ENCODE data around the gene A4GNT. TPM values are rescaled to one million over a fixed set of nuclear protein-coding genes. Genes with fewer than 3 reads are reported as not detected.
A peak's percentile ranks its signal among the peaks of the same experiment; 100 is the strongest.

A4GNT gene
- total RNA-seq, 8 experiments from 2014 or later, result 0.19 to 1.4 (median 0.40) TPM; not detected in 3

DNA sequence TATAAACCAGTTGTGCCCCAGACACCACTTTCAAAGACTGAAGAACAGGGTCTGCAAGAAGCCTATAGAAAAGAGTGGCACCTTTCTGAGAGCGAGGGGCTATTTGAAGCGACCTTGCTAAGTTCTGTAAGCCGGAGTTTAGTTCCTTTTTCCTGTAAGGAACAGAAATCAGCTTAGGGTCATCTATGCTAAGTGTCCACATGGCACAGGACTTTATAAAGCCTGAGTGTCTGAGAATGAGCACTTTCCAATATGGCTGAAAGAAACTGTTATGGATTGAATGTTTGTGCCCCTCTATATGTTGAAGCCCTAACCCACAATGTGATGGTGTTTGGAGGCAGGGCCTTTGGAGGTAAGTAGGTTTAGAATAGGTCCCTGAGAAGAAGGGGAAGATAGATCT lies 4.0 kb upstream of the A4GNT start:
- H3K4me1 ChIP-seq (replicated peaks in 1 of 2), result no peaks in the 10 kb centered on the region
- in situ Hi-C loops (cut with MboI; ENCODE audit: low pct_unique_long_range_greater_than_20kb in 2 of 9, low sequenced_read_pairs in 9 of 9, unreplicated experiment in 9 of 9), result no loop called here
- H3K4me3 ChIP-seq, result no peak overlapping the region
- WGBS, 10 experiments, result 60 to 100% (median 79%) methylated on average over 1 to 3 of the region's 3 CpGs; no CpG with 5 or more reads in 5 of the 10 experiments
- H3K27ac ChIP-seq, result no peak overlapping the region
- no peak for ATAC-seq (replicated peaks in 6 of 8)

DNA sequence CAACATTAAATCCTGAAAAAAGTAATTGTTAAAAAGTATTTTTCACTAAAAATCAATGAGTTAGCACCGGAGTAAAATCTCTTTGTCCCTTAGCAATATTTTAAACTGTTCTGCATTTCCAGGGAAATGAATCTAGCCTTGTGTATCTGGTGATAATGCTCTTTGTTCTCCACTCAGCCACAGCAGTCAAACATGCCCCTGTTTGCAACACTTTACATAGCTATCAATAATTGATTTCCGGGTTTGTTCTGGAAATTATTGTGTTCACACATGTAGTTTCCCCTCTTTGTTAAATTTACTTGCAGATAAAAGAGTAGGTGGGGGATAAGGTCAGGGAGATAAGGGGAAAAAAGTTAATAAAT lies 3.6 kb upstream of the A4GNT start:
- H3K27ac ChIP-seq, result no peak overlapping the region
- 0 to 86% (median 57%) methylated on average over 1 to 2 of the region's 2 CpGs; no CpG with 5 or more reads in 3 of the 10 experiments for WGBS, 10 experiments
- in situ Hi-C loops (cut with MboI; ENCODE audit: low pct_unique_long_range_greater_than_20kb in 2 of 9, low sequenced_read_pairs in 9 of 9, unreplicated experiment in 9 of 9), result no loop called here
- H3K4me3 ChIP-seq, result no peak overlapping the region
- no peak for ATAC-seq (replicated peaks in 6 of 8)
- H3K4me1 ChIP-seq (replicated peaks in 1 of 2), result no peaks in the 10 kb centered on the region

DNA sequence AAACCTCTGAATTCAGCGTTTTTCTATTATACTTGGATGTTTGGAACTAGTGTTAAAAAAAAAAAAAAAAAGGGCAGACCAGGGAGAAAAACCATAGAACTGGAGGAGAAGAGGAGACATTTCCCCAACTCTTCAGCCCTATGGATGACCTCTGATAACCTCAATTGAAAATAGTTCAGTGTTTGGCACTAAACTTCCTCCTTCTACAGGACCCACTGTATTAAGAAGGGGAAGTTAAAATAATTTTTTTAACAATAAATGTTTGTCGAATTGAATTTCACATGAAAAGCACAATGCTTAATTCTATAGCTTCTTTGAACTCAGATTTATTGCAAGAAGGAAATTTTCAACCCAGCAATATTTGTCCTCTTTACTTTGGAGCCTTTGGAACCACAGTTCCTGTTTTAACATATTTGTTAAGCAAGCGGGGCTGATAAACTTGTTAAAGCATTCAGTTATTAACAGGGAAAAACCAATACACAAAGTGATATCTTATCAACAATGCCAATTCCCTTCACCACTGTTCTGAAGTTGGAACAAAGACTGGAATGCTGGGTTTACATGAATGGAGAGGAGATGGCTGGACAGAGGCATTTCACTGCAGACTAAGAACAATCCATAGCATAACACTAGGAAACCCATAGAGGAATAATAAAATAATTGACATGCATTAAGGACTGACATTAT lies 3.1 kb upstream of the A4GNT start:
- 20 to 90% (median 84%) methylated on average over 2 to 3 of the region's 3 CpGs for WGBS, 10 experiments
- Histone ChIP-seq H3K4me1 (replicated peaks in 1 of 2) (no peaks in the 10 kb centered on the region), H3K4me3 (no peak overlapping the region), H3K27ac (no peak overlapping the region)
- in situ Hi-C loops (cut with MboI; ENCODE audit: low pct_unique_long_range_greater_than_20kb in 2 of 9, low sequenced_read_pairs in 9 of 9, unreplicated experiment in 9 of 9), result no loop called here
- ATAC-seq (replicated peaks in 6 of 8), result no peak

DNA sequence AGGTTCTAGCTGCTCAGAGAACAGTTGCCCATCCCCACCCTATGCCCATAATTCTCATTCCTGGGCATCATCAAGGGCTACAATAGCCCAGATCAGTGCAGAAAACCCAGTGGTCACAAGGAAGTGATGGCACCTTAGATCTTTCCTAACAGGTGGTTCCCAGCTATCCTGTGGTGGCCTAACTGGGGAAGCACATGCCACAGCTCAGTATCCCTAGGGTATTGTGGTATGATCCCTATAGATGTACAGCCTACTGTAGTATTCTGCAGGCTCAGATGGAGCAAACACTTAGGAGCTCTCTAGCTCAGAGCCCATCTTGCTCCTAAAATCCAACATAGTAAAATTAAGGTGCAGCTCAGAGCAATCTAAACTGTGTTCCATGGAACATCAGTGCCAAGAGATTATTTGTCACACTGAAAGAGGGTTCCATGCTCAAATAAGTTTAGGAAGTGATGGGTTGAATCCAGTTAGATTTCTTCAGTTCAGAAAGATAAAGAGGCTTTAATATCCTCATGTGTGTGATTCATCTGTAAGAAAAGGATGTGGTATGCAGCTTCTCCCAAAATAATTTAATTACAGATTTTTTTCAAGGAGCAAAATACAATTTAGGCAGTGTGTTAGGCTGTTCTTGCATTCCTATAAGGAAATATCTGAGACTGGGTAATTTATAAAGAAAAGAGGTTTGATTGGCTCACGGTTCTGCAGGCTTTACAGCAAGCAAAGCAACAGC lies 4.4 kb downstream of the A4GNT start:
- Histone ChIP-seq H3K4me1 (replicated peaks in 1 of 2) (no peaks in the 10 kb centered on the region), H3K4me3 (no peak overlapping the region), H3K27ac (no peak overlapping the region)
- in situ Hi-C loops (cut with MboI; ENCODE audit: low pct_unique_long_range_greater_than_20kb in 2 of 9, low sequenced_read_pairs in 9 of 9, unreplicated experiment in 9 of 9), result no loop called here
- 50 to 100% (median 82%) methylated on average over 1 of the region's 1 CpG; no CpG with 5 or more reads in 2 of the 10 experiments for WGBS, 10 experiments
- ATAC-seq (replicated peaks in 6 of 8), result no peak

DNA sequence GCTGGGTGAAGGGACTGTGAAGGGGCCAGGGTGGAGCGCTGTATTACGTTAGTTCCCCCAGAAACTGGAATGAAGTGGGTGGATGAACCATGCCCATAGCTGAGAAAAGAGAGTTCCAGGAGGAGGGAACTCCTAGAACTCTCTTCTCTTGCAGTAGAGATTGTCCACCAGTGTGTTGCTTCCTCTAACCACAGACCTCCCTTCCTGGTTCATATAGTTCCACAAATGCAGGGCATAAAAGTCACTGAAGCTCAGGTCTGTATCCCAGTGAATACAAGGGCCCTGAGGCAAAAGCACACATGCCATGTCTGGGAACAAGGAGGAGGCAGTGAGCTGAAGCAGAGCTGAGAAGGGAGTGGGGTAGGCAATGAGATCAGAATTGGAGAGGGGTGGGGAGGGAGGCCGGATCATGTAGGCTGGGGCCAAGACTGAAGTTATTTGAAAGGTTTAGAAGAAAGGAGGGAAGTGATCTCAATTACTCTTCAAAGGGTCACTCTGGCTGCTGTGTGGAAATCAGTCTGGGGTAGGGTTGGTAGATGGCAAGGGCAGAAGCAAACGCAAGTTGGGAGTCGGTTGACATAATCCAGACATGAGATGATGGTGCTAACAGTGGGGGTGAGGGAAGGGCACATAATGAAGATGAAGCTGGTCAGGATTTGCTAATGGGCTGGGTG lies 6.5 kb downstream of the A4GNT start:
- in situ Hi-C loops (cut with MboI; ENCODE audit: low pct_unique_long_range_greater_than_20kb in 2 of 9, low sequenced_read_pairs in 9 of 9, unreplicated experiment in 9 of 9), result no loop called here
- H3K27ac ChIP-seq, result no peak overlapping the region
- 0 to 100% (median 43%) methylated on average over 1 to 4 of the region's 5 CpGs; no CpG with 5 or more reads in 4 of the 10 experiments for WGBS, 10 experiments
- H3K4me3 ChIP-seq, result no peak overlapping the region
- peak in 4 of 8 experiments; percentile 6 to 93 (median 84) for ATAC-seq (replicated peaks in 6 of 8)
- no peaks in the 10 kb centered on the region for H3K4me1 ChIP-seq (replicated peaks in 1 of 2)

DNA sequence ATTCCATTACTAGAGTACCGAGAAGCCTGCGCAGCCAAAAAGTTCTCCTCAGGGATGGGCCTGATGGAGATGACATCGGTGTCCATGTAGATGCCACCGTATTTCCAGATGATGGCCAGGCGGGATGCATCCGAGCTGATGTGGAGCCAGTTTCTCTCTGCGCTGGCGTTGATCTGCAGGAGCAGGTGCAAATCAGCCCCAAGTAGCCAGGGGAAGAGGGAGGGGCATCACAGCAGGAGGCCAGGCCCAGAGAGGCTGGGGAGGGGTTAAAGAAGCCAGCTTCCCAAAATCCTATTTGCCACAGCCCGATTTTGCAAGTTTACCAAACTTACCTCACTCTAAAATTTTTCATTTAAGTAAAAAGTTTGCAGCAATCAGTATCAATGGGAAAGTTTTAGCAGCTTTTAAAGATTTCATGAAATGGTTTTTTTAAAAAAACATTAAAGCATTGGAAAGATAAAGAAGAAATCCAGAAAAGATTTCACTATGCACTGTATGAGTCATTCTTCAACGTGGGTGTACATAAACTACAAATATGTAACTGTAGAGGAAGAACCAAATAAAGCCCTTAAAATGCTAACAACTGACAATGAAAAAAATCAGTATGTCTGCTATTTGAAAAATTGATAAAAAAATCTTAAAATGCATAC lies 7.4 kb downstream of the A4GNT start:
- ATAC-seq (replicated peaks in 6 of 8), result peak in 3 of 8 experiments; percentile 28 to 56 (median 40)

DNA sequence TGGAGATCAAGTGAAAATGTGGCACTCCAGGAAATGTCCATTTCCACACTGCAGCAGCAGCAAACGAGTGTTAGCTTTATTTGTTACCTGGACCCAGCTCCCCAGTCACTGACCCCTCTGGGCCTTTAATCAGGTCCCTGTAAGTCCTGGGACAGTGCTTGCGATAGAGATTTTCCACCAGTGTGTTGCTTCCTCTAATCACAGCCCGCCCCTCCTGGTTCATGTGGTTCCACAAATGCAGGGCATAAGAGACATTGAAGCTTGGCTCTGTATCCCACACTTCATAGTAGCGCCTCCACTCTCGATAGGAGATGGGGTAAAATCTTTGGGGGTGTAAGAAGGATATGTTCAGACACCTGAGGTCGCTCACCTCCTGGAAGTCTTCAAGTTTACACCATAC lies 8.0 kb downstream of the A4GNT start:
- WGBS, 10 experiments, result 64 to 100% (median 93%) methylated on average over 1 to 6 of the region's 6 CpGs; no CpG with 5 or more reads in 1 of the 10 experiments
- H3K27ac ChIP-seq, result no peak overlapping the region
- ATAC-seq (replicated peaks in 6 of 8), result no peak
- H3K4me3 ChIP-seq, result no peak overlapping the region
- in situ Hi-C loops (cut with MboI; ENCODE audit: low pct_unique_long_range_greater_than_20kb in 2 of 9, low sequenced_read_pairs in 9 of 9, unreplicated experiment in 9 of 9), result no loop called here
- H3K4me1 ChIP-seq (replicated peaks in 1 of 2), result no peaks in the 10 kb centered on the region

More for the DNA sequence above, 7.4 kb downstream of the A4GNT start:
- Histone ChIP-seq H3K27ac (no peak overlapping the region), H3K4me1 (replicated peaks in 1 of 2) (no peaks in the 10 kb centered on the region), H3K4me3 (no peak overlapping the region)
- WGBS, 10 experiments, result 0 to 81% (median 65%) methylated on average over 1 to 8 of the region's 10 CpGs
- in situ Hi-C loops (cut with MboI; ENCODE audit: low pct_unique_long_range_greater_than_20kb in 2 of 9, low sequenced_read_pairs in 9 of 9, unreplicated experiment in 9 of 9), result no loop called here

DNA sequence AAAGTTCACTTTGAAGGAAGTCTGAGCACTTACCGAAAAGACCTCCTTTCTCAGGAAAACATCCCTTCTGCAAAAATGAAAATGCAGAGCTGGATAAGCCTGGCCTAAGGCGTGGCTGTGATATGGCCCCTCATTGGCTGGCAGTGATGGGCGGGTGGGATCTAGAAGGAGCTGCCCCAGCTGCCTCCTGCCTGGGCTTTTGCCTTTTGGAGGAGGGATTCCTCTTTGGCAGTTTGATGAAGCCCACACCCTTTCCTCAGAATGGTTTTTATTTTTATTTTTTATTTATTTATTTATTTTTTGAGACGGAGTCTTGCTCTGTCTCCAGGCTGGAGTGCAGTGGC lies 12.8 kb downstream of the A4GNT start:
- H3K4me3 ChIP-seq, result no peak overlapping the region
- peak in 3 of 8 experiments; percentile 5 to 23 (median 18) for ATAC-seq (replicated peaks in 6 of 8)
- no peak overlapping the region for H3K27ac ChIP-seq
- WGBS, 10 experiments, result 0 to 100% (median 80%) methylated on average over 1 to 3 of the region's 4 CpGs; no CpG with 5 or more reads in 3 of the 10 experiments
- peaks cover 0 to 6% of the 10 kb centered on the region in 2 donors for H3K4me1 ChIP-seq (replicated peaks in 1 of 2)
- in situ Hi-C loops (cut with MboI; ENCODE audit: low pct_unique_long_range_greater_than_20kb in 2 of 9, low sequenced_read_pairs in 9 of 9, unreplicated experiment in 9 of 9), result loop anchor here in 1 of 9 experiments (10.0 kb wide), 1 partner anchor 55 kb away; no protein-coding TSS in a partner anchor

DNA sequence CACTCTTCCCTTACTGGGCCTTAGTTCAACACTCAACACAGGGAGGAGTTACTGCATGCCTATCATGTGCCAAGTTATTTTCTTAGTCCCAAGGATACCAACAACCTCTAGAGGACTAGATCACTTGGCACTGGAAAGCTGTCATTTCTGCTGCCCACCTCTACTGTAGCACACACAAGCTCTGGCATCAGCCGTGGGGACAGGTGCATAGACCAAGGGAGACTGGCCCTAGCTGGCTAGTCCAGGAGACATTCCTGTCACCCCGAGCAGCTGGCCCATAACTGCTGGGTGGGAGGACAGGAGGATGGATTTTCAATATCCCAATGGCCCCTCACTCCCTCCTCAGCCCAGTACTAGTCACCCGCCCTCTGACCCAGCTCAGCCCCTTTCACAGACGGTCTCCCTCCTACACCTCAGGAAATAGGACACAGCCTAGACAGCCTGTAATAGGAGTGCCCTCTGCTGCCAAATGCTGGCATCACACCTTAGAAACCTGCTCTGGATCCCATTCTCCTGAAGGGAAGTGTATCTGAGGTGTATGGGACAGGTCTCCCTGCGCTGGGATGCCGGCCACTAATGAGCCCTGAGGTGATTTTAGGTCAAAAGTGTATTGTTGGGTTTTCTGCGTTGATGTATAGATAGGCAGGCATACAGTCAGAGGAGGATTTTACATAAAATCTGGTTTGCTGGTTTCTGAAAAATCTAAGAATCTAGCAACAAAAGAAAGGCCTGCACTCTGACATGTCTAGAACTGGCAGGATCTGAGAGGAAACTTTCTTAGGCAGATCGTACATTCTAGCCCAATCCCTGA lies 13.4 kb downstream of the A4GNT start:
- H3K4me3 ChIP-seq, result no peak overlapping the region
- H3K4me1 ChIP-seq (replicated peaks in 1 of 2), result peaks cover 5 to 12% of the 10 kb centered on the region in 2 donors
- WGBS, 10 experiments, result 0 to 76% (median 27%) methylated on average over 1 to 4 of the region's 8 CpGs; no CpG with 5 or more reads in 3 of the 10 experiments
- in situ Hi-C loops (cut with MboI; ENCODE audit: low pct_unique_long_range_greater_than_20kb in 2 of 9, low sequenced_read_pairs in 9 of 9, unreplicated experiment in 9 of 9), result loop anchor here in 1 of 9 experiments (10.0 kb wide), 1 partner anchor 54 kb away; no protein-coding TSS in a partner anchor
- ATAC-seq (replicated peaks in 6 of 8), result peak; percentile 17 to 58 (median 35)
- H3K27ac ChIP-seq, result no peak overlapping the region

DNA sequence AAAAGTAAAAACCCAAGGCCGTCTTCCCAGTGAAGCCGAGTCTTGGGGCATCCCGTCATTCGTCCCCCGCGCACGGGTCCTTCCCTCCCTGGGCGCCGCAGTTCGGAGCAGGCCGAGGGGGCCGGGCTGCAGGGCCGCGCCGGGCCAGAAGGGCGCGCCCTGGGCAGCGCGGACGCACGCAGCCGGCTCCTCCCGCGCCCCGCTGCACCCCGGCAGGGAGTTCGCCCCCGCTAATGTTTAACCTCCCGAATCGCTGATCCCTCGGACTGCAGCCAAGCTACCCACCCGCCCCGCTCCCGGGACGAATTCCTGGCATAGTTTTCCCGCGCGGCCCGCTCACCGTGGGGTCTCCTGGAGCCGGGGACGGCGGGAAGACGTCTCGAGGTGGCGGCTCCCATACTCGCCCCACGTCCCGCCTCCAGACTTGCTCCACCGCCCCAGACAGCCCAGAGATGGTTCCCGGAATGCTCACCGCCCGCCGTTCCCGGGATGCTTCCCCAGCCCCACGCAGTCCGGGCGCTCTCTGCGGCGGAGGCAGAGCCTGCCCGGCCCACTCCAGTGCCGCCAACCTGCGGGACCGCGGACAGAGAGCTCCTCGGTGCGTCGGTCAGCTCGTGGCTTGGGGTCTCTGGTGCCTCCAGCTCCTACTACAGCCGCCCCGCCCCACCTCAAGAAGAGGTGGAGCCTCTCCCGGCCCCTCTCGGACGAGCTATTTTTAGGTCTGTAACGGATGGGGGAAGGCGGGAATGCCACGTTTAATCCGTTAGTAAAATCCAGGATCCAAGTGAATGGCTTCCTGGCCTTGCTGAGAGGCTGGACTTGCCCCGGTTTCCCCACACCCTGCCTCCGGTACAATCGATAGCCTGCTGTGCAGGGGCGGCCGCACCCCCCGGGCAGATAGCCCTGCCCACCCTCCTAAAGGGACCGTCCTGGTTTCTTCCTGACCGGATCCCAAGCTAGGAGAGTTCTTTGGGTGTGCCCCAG lies 16.9 kb downstream of the A4GNT start, which contains the start of gene DZIP1L:
Gene DZIP1L (minus strand): TSS at position 621 of the 984 bp plus-strand sequence. CDS start 11,637 bp downstream, outside the sequence.
- Histone ChIP-seq H3K27ac (peak within 1 kb of the TSS; percentile 49 to 81), H3K4me3 (peak within 1 kb of the TSS; percentile 48 to 81 (median 70)), H3K4me1 (replicated peaks in 1 of 2) (peaks cover 12 to 18% of the 10 kb centered on the region in 2 donors)
- in situ Hi-C loops (cut with MboI; ENCODE audit: low pct_unique_long_range_greater_than_20kb in 2 of 9, low sequenced_read_pairs in 9 of 9, unreplicated experiment in 9 of 9), result loop anchor here in 1 of 9 experiments (10.0 kb wide), 1 partner anchor 50 kb away; no protein-coding TSS in a partner anchor
- WGBS, 10 experiments, result 0% methylated on average over 1 to 4 of the region's 86 CpGs; no CpG with 5 or more reads in 5 of the 10 experiments
- peak; percentile 63 to 90 (median 83) for ATAC-seq (replicated peaks in 6 of 8)

DNA sequence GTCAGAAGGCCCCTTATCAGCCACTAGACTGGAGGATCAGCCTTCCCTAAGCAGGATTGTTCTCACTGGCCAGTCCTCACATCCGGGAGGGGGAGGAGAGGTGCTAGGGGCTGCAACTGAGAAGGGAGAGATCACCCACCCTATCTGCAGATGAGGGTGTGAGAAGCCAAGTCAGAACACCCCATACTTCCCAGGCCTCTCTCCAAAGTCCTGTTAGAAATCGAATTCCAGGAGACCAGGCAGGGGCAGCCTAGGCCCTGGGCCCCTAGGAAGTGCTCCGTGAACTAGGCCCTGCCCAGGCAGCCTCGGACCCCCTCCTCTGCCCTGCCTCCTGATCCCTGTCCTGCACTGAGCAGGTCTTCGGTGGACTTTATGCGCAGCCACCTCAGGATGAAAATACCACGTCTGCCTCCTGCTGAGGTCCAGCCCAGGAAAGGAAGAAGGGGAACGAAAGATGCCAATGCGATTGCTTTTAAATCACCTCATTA lies 17.7 kb downstream of the A4GNT start:
- ATAC-seq (replicated peaks in 6 of 8), result peak; percentile 1 to 42 (median 28)
- peak overlapping the region; percentile 48 to 81 (median 70) for H3K4me3 ChIP-seq
- peak overlapping the region in 1 of 2 donors; percentile 81 for H3K27ac ChIP-seq
- H3K4me1 ChIP-seq (replicated peaks in 1 of 2), result peaks cover 12 to 18% of the 10 kb centered on the region in 2 donors
- in situ Hi-C loops (cut with MboI; ENCODE audit: low pct_unique_long_range_greater_than_20kb in 2 of 9, low sequenced_read_pairs in 9 of 9, unreplicated experiment in 9 of 9), result loop anchor here in 1 of 9 experiments (10.0 kb wide), 1 partner anchor 50 kb away; no protein-coding TSS in a partner anchor
- WGBS, 10 experiments, result 0 to 20% (median 0%) methylated on average over 1 to 6 of the region's 9 CpGs; no CpG with 5 or more reads in 4 of the 10 experiments

All from motor neuron (in vitro differentiated cells).